ENCODE data around the gene SEPTIN12.
"Not testable (repeated sequence)": the region's sequence is repeated elsewhere in the genome, so short reads cannot be mapped to it uniquely, and the experiment has no call there.

Gene SEPTIN12

DNA sequence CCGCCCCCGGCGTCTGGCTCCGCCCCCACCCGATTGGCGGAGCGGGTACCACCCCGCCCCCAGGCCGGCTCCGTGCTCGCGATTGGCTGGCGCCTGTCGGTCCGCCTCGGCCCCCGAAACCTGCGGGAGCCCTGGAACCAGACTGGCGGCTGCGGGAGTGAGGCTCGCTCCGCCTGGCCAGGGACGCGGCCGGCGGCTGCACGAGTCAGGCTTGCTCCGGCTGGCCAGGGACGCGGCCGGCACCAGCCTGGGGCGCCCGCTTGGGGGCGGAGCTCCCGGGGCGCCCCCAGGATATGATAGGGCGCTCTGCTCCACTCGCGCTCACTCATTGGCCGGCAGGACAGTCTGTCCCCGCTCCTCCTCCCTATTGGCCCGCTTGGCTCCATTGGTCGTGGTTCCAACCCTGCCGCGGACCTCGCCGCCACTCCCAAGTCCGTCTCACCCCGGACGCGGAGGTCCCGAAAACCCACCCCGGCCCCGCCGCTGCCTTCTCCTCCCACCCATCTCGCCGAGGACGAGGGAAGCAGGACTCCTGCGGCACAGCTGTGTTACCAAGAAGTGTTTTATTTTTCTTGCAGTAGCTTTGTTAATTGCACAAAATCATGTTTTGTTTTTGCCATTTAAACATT, 14.6 kb upstream of the SEPTIN12 start:
- peak; percentile 93 for DNase-seq (ENCODE audit: low spot score)

DNA sequence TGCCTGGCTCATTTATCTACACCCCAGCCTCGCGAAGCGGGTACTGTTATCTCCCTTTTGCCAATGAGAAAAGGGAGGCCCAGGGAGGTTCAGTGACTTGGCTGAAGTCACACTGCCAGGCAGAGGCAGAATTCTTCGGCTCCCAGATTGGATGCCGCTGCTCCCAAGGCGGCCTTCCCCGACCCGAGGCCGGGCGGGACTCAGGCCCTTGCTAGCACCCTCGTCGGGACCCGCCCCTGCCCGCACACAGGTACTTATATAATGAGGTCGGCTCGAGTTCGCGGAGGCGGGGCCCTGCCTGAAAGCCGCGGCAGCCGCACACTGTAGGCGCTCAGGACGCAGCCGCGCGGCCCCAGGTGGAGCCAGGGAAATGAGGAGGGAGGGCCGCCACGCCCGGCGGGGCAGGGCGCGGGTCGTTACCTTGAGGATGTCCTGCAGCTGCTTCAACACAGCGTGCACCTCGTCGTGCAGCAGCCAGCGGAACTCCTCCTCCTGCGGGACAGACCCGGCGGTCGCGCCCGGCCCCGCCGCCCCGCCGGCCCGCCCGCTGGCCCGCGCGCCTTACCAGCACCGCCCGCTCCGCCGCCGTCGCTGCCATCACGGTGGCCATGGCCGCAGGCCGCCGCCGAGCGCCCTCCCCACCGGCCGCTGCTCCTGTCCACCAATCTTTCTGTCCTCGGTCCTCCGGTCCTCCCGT, 14.0 kb upstream of the SEPTIN12 start, which contains the start of gene ROGDI:
Gene ROGDI (minus strand): TSS at position 672 of the 697 bp plus-strand sequence. CDS start 62 bp downstream, at position 610.
- peak; percentile 79 for DNase-seq (ENCODE audit: low spot score)

DNA sequence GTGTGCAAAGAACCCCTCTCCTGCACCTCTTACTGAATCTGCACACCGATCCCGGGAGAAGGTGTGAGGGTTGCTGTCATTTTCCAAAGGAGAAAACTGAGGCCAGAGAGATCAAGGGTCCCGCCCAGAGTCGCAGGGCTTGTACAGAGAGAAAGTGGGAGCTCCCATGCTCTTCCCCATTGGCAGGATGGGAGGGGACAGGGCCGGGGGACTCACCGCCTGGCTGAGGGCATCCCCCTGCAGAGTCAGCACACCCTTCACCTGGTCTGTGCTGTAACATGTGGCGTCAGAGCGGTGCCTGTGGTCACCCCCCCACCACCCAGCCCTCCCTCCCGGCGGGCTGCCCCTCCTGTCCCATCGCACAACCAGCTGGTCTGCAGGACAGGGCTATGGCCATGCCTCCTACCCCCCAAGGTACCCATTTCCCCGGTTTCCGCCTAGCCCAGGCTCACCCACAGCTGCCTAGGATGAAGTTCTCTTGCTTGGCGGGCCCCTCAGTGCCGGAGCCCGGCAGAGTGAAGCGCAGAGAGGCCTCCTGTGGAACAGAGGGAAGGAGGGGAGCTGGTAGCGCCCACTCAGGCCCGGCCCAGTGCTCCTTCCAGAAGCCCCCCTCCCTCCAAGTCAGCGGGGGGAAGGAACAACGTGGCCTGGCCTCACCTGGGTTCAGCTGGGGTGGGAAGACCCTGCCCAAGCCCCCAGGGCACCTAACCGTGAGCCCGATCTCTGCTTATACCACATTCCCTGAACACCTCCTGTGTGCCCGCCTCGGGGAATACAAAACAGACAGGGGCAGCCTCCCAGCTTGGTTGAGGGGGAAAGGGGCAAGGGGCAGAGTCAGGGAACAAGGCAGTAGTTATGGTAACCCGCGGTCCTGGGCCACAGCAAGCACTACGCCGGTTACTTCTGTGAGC, 13.2 kb upstream of the SEPTIN12 start:
- DNase-seq (ENCODE audit: low spot score) = no peak

DNA sequence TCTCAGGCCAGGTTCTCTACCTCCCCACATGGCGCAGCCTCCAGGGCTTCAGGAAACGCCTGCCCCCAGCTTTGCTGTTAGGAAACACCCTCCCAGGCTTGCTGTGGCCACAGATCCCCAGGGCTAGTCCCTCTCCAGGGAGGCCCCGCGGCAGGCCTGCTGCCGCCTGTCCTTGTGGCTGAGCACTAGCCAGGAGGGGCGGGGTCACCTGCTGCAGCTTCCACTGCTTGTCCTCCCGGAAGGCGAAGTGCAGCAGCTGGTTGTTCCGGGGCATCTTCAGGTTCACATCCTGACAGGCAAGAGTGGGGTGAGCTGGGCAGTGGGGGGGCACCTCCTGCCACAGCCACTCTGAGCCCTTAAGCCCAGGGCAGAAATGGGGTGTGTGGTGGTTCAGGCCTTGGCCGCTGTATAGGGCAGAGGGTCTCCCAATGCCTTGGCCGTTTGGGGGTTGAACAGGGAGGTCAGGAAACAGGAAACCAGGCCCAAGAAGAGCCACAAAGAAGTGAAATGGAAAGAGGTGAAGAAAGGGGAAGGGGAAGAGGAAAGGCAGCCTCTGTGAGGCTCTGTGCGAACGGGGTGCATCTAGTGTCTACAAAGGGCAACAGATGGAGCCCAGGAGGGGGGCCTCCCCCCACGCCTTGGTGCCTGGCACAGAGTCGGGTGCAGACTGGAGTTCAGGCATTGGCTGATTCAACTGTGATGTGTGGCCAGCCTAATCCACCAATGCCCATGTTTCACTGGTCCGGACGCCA, 12.3 kb upstream of the SEPTIN12 start:
- no peak for DNase-seq (ENCODE audit: low spot score)

DNA sequence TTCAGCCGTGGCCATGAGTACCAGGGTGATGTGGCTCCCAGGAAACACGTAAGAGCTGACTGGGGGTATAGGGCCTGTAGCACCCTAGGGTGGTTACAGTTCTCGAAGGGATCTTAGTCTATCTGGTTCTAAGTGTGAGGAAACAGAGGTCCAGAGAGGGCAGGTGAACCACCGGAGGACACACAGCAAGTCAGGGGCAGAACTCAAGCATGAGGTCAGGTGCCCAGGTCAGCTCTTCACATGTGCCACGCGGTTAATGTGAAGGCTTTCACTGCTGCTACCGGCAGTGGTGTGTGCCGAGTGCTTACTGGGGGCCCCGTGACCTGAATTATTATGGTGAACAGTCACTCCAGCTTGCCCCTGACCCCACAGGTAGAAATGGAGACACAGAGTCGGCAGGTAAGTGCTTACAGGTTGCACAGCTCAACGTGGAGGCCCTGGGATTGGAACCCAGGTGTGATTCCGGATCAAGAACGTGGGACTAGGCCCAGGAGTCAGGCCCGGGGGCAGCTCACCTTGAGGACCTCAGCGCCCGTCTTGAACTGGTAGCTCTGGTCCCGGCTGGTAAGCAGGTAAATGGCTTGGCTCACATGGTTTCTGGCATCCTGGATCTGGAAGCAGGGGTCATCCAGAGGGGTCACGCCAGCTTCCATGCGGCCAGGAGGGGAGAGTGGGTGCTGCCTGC, 11.2 kb upstream of the SEPTIN12 start:
- DNase-seq (ENCODE audit: low spot score) = no peak

DNA sequence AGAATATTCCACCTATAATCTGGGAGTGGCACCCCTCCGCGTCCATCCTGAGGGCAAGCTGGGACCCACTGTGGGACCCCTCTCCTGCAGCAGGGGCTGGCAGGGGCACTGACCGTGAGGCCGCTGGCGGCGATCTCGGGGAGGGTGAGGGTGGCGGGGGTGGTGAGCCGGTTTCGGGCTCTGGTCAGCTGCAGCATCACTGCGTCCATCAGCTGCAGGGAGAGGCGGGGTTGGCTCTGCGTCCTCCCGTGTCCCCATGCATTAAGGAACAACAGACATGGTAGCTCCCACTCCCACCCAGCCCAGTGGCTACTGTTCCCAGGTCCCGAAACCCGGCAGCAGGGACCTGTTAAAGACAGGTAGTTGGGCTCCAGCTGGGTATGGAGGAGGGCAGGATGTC, 10.3 kb upstream of the SEPTIN12 start:
- DNase-seq (ENCODE audit: low spot score) = no peak

DNA sequence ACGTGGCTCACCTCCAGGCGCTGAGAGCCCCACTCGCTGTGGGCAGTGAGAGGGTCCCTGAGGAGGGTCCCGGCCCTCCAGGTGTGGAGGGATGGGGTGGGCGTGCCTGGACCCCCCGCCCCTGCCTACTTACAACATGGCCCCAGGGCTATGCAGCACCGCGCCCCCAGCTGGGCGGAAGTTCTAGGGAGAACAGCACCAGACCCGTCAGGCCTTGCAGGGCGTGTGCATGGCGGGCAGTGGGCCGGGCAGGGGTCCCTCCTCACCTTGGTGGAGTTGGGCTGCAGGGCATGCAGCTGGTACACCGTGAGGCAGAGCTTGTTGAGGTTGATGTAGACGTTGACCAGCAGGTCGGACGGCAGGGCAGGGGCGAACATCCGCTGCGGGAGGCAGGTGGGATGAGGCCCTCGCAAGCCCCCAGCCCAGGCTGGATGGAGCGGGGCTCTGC, 9.7 kb upstream of the SEPTIN12 start:
- no peak for DNase-seq (ENCODE audit: low spot score)

DNA sequence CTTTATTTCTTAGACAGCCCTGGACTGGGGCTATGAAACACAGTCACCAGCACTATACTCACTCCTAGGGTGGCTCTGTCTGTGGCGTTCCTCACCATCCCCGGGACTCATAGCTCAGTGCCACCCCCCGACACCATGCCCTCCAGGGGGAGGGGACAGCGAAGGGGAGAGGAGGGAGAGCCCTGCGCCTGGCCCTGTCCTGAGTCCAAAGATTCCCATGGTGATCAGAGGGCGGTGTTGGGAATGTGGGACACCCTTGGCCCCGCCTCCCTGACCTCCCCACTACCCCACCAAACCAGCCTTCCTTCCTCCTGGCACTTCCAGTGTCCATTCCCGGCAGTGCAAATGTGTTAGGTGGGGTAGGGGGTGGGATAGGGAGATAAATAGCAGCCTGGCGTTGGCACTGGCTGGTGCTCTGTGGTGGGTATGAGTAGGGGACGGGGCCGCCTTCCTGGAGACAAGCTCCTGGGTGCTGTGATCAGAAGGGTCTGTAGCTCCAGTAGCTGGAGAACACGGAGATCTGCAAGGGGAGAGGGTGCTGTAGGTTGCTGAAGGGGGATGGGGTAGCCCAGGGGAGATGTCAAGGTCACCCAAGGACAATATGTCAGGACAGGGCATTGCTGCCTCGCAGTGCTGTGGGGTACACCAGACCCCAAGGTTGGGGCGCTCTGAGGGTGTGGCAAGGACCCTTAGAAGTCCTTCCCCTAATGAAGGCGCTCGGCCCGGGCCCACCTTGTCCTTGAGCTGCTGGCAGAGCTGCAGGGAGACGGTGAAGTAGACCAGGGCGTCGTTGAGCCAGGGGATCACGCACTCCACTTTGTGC, 9.0 kb upstream of the SEPTIN12 start:
- no peak for DNase-seq (ENCODE audit: low spot score)

DNA sequence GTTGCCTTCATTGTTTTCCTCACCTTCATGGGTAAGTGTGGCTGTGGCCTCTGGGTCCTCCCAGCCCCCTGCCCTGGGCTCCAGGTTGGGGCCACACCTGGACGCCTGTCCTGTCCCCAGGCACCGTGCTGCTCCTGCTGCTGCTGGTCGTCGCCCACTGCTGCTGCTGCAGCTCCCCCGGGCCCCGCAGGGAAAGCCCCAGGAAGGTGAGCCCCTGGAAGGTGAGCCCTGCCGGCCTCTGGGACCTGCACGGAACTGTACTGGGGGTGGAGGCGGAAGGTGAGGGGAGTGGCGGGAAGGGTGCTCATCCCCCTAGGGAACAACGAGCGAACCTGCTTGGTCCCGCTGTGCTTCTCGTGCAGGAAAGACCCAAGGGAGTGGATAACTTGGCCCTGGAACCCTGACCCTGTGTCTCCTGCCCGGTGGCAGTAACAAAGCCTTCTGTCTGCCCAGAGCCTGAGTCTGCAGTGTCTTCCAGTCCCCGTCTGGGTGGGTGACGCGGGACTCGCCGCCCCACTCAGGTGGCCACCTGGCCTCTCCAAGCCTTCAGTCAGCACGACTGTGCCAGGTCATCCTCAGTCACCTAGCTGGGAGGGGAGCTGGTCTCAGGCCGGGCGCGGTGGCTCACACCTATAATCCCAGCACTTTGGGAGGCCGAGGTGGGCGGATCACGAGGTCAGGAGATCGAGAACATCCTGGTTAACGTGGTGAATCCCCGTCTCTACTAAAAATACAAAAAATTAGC, 7.9 kb upstream of the SEPTIN12 start:
- DNase-seq (ENCODE audit: low spot score) = no peak

DNA sequence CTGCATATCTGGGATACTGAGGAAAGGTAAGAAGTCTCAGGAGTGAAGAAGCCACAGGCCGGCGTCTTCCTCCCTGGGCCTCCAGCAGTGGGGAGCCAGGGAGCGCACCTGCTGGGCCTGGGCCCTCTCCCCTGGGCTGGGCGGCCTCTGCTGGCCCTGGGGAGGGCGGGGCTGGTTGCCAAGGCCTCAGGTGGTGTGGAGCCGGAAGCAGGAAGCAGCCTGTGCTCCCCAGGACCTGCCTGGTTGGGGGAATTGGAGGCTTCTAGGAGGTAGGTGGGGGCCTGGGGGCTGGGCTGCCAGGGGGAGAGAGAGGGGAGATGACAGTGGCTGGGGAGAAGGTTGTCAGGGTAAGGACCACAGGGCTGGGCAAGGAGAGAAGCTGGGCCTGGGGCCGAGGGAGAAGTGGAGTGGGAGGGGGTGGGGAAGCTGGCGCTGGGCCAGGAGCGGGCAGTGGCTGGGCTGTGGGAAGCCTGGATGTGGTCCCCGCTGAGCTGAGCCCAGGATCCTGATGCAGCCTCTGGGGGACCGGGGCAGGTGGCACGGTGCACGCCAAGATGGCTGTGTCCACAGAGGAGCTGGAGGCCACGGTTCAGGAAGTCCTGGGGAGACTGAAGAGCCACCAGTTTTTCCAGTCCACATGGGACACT, 7.2 kb upstream of the SEPTIN12 start, which contains the start of gene SMIM22:
Gene SMIM22 (plus strand): TSS at position 189 of the 647 bp plus-strand sequence. CDS start 366 bp downstream, at position 555.
- DNase-seq (ENCODE audit: low spot score) = no peak

DNA sequence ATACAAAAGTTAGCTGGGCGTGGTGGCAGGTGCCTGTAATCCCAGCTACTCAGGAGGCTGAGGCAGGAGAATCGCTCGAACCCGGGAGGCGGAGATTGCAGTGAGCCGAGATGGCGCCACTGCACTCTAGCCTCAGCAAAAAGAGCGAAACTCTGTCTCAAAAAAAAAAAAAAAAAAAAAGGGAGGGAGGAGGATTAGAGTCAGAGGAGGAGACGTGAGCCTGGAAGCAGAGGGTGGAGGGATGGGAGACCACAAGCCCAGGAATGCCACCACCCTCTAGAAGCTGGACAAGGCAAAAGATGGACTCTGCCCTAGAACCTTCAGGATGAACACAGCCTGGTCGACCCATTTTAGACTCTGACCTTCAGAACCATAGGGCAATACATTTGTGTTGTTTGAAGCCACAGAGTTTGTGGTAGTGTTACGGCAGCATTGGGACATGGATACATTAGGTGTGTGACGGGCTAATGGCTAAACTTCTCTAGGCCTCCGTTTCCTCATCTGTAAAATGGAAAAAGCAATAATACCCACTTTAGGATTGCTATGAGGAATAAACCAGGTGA, 4.9 kb upstream of the SEPTIN12 start:
- no peak for DNase-seq (ENCODE audit: low spot score)

DNA sequence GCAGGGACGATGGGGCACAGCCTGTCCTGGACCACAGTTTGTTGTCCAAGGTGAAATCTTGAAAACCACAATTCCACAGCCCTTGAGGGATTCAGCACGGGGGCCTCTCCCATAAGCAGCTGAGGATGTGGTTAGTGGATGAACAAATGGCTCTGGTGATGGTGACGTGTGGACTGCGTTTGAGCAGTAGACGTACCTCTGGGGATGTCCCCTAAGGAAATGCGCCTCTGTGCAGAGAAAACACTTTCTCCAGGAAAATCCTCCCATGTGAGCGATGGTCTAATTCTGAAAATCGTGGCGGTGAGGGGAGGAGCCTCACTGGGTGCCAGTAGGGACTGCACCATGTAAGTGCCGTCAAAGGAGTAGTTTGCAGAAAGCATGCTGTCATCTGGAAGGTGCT, 2.7 kb upstream of the SEPTIN12 start:
- no peak for DNase-seq (ENCODE audit: low spot score)

DNA sequence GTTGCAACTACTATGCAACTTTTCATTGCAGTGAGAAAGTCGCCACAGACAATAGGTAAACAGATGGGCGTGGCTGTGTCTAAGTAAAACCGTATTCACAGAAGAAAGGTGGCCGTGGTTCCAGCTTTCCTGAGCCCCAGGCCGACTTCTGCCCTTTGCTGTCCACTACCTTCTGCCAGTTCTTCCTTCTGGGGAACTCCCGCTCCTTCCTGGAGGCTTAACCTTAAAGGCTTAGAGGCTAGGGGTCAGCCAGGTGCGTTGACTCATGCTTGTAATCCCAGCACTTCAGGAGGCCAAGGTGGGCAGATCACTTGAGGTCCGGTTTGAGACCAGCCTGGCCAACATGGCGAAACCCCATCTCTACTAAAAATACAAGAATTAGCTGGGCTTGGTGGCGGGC, 2.1 kb upstream of the SEPTIN12 start:
- no peak for DNase-seq (ENCODE audit: low spot score)

DNA sequence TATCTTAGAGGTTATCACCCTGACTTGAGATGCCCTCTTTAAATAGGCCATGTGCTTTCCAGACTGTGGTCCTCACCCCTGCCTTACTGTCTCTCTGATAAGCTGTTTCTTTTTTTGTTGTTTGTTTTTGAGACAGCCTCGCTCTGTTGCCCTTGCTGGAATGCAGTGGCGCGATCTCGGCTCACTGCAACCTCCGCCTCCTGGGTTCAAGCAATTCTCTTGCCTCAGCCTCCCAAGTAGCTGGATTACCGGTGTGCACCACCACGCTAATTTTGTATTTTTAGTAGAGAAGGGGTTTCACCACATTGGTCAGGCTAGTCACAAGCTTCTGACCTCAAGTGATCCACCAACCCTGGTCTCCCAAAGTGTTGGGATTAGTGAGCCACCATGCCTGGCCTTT, 765 bp upstream of the SEPTIN12 start:
- DNase-seq (ENCODE audit: low spot score) = no peak

DNA sequence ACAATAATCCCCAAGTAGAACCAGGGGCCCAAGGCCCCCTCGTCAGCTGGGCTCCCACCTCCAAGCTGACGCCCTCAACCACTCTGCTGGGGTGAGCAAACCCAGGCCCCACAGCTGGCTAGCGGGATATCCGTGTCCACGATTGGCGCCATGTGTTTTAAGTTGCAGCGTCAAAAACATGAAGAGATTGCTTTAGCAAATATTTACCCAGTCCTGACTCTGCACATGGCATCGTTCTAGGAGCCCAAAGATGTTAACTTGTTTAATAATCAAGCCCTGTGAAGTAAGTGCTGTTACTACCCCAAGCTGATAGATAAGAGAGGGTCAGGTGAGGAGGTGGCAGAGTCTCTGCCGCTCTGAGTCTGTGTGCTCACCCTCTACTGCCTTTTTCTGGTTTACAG, 344 bp upstream of the SEPTIN12 start:
- no peak for DNase-seq (ENCODE audit: low spot score)

DNA sequence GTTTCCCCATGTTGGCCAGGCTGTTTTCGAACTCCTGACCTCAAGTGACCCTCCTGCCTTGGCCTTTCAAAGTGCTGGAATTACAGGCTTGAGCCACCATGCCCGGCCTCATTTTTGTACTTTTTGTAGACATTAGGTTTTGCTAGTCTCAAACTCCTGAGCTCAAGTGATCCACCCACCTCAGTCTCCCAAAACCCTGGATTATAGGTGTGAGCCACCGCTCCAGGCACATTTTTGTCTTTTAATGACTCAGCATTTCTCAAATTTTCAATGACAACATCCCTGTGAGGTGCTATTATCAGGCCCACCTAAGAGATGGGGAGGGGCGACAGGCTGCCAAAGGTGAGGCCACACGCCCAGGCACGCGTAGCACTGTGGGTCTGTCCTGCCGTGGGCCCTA, 1.1 kb downstream of the SEPTIN12 start:
- no peak for DNase-seq (ENCODE audit: low spot score)

DNA sequence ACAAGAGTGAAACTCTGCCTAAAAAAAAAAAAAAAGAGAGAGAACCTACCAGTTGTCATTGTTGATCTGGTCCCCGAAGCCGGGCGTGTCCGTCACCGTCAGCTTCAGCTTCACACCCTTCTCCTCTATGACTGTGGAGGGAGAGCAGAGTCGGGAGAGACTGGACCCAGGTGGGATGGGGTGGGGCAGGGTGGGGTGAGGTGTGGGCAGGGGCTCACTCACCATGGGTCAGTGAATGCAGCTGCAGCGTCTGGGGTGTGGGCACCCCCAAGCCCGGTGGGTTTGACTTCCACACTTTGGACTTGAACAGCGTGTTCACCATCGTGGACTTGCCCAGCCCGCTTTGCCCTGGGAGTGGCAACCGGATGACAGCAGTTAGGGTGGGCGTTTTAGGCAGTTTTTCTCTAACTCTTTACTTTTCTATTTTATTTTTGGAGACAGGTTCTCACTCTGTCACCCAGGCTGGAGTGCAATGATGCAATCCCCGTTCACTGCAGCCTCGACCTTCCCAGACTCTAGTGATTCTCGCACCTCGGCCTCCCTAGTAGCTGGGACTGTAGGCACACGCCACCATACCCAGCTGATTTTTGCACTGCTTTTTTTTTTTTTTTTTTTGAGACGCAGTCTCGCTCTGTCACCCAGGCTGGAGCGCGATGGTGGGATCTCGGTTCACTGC, 2.2 kb downstream of the SEPTIN12 start:
- no peak for DNase-seq (ENCODE audit: low spot score)

DNA sequence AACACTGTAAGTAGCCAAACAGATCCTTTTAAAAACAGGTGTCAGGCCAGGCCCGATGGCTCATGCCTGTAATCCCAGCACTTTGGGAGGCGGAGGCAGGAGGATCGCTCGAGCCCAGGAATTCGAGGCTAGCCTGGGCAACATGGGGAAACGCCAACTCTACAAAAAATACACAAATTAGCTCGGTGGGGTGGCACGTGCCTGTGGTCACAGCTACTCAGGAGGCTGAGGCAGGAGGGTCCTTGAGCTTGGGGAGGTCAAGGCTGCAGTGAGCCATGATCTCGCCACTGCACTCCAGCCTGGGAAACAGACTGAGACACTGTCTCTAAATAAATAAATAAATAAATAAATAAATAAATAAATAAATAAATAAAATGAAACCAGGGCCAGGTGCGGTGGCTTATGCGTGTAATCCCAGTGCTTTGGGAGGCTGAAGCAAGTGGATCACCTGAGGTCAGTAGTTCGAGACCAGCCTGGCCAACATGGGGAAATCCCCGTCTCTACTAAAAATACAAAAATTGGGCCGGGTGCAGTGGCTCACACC, 3.6 kb downstream of the SEPTIN12 start:
- DNase-seq (ENCODE audit: low spot score) = not testable (repeated sequence)

All from hematopoietic multipotent progenitor cell treated with erythropoietin and hydrocortisone succinate and interleukin-3 and kit ligand, for 17 days (in vitro differentiated cells).